T-helper 9 cell (primary cell): ENCODE results near the gene ZNF543.
"Not testable (repeated sequence)": the region's sequence is repeated elsewhere in the genome, so short reads cannot be mapped to it uniquely, and the experiment has no call there.

Source experiments
- DNase-seq: peaks from one replicate; pipeline ENCODE4 v3.0.0-alpha.2; 2020
- total RNA-seq, 2 donors: gene quantifications; one replicate each; lab custom pipeline; 2026; lab: John Stamatoyannopoulos, UW

The ZNF543 gene
- 6.3 to 21.8 reads per million in 2 donors for total RNA-seq

- DNase-seq = peak; percentile 79
Measured at GRCh38 chr19:57320180-57321084, at the start of gene ZNF543. Gene ZNF543, plus strand, starts transcription at chr19:57320472. Its CDS starts 382 bp downstream, at chr19:57320854.

DNA sequence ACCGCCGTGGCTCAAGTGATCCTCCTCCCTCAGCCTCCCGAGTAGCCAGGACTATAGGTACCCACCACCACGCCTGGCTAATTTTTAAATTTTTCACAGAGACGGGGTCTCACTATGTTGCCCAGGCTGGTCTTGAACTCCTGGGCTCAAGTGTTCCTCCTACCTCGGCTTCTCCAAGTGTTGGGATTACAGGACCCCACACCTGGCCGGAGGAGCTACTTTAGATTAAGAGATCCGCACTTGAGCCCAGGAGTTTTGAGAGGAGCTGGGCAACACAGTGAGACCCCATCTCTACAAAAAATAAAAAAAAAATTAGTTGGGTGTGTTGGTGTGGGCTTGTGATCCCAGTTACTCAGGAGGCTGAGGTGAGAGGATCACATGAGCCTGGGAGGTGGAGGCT lies 49.0 kb upstream of the ZNF543 start:
- DNase-seq = no peak

GRCh38 chr19:57273014-57273413 lies 47.3 kb upstream of the ZNF543 start:
- no peak for DNase-seq

DNA sequence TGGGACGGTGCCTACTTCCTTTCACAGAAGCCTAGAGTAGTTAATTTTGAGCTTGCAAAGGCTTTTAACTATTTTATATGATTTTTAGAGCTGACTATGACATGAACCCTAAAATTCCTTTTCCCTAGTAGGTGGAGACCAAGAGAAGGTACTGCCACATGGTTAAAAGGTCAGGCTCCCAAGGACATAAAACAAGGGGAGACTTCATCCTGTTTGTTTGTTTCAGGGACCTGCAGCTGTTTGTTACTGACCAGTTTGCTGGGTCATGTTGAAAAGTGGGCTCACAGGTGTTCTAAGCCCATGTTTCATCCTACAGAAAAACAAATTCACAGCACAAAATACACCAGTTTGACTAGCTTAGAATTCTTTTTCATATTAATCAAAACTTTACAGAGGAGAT lies 43.8 kb upstream of the ZNF543 start:
- DNase-seq = no peak

- not testable (repeated sequence) for DNase-seq
Measured at GRCh38 chr19:57278481-57278880, 41.8 kb upstream of the ZNF543 start.

DNA sequence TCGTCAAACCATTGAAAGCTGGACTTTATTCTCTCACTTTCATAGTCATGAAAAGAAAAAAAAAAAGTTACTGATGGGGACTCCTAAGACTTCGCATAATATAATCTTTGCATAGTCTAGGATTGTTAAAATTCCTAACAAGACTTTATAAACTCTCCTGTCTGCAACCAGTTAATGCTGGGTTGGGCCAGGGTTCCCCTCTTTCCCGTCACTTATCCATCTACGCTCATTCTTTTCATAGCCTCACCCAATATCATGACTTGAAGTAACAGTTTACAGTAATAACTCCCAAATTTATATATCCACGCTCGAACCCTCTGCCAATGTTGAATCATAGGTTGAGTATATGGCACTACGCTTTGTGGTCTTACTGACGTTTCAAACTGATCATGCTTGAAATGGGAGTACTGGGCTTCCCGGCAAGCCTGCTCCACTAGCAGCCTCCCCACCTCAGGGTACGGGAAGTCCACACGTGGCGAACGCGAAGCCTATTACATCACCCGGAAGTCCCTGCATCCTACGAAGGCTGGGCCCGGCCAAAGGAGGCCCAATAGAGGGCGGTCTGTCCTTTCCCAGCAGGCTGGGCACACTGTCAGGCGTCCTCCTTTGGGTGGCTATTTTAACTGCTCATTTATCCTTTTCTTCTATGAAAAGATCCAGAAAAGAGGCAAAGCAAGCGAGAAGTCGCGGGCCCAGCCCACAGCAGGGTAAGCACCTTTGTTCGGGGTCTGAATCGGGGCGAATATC lies 40.7 kb upstream of the ZNF543 start:
- DNase-seq = peak; percentile 59

GRCh38 chr19:57280165-57280961 lies 39.9 kb upstream of the ZNF543 start, which contains the start of gene ZNF460:
Gene ZNF460, plus strand, starts transcription at chr19:57280485. Its CDS starts 322 bp downstream, at chr19:57280807.
- peak; percentile 92 for DNase-seq

GRCh38 chr19:57280962-57281400 lies 39.3 kb upstream of the ZNF543 start:
- DNase-seq = no peak

DNA sequence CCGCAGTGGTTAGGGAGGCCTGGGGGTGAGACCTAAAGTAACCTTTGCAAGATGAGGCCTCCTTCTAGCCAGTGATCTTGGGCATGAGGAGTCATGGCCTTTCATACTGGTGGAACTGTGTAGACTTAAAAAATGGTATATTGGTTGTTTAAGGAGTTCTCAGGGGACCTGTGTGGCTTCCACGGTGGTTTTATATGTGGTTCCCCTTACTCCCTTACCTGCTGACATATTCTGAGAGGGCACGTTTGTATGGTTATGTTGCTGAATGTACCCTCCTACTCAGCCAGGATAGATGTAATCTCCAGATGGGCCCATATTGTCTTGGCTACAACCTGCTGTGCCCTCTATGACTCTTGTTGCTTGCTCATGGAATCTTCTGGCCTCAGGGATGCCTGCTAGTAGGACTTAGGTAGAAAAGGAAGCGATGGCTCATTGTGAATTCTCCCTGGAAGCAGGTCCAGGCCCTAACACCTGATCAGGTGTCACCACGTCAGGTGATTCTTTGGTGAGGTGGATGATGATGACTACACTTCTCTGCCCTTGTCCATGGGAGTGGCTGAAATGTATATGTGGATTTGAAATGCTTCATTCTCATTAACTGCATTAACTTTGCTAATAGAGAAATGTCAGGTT lies 38.1 kb upstream of the ZNF543 start:
- DNase-seq = no peak

- no peak for DNase-seq
Measured at GRCh38 chr19:57288373-57288772, 31.9 kb upstream of the ZNF543 start.

- DNase-seq = no peak
Measured at GRCh38 chr19:57290970-57291369, 29.3 kb upstream of the ZNF543 start.

- DNase-seq = no peak
Measured at GRCh38 chr19:57292547-57292946, 27.7 kb upstream of the ZNF543 start.

GRCh38 chr19:57293719-57294118 lies 26.6 kb upstream of the ZNF543 start:
- no peak for DNase-seq

- DNase-seq = no peak
Measured at GRCh38 chr19:57302020-57302465, 18.2 kb upstream of the ZNF543 start.

DNA sequence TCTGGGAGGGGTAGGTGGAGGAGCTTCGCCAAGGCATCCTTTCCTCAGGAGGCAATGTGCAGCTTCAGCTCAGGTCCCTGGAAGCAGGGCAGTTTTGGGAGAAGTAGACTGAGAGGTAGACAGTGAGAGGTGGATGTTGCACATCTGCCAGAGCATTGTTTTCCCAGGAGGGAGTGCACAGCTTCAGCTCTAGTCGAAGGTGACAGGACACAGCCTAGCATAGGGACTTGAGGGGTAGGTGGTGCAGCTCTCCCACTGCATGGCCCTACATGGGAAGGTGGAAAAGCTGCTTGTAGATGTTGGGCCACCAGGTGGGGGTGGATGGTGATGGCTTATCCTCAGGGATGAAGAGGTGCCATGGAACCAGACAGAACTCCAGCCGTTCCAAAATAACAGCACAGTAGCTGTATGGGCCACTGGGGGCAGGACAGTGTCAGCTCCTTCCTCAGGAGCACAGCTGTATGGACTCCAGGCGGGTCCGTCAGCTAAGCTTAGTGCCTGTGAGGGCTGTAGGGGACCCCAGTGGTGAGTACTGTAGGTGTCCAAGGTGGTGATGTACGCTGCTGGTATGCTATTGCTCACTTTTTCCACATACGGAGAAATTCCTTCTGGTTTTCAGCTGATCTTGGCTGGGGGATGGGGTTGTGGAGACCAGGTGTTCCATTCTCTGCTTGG lies 17.4 kb upstream of the ZNF543 start:
- no peak for DNase-seq

DNA sequence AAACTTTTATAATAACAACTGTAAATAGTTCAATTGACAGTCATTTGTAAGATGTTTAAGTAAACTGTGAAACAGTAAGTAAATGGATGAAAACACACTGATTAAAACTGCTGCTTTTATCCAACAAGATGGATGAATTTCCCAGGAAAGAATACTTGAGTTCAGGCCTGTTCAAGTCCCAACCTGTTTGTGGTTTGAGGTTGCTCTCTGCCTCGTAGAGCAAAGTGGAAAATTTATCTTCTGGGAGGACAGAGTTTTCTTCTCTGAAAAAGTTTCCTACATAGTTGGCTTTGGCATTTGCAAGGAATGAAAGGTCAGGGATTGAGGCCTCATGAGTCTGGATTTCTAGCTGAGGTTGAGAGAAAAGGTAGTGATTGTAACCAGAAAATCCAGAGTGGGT lies 15.2 kb upstream of the ZNF543 start:
- DNase-seq = no peak

DNA sequence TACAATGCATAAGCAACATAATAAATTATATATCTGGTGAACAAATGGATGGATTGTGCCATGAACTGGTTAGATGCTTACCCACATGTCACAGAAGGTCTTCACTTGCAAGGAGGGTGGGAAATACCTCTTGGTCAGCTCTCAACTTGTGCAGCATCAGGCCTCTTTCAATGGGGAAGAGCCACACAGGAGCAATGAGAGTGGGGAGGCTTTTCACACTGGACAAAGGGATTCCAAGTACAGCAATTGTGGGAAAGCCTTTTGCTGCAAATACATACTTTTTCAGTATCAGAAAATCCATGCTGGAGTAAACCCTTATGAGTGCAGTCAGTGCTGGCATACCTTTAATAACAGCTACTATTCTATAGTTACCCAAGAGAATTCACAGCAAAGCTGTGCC lies 11.8 kb upstream of the ZNF543 start:
- DNase-seq = no peak

GRCh38 chr19:57310792-57311191 lies 9.5 kb upstream of the ZNF543 start:
- no peak for DNase-seq

DNA sequence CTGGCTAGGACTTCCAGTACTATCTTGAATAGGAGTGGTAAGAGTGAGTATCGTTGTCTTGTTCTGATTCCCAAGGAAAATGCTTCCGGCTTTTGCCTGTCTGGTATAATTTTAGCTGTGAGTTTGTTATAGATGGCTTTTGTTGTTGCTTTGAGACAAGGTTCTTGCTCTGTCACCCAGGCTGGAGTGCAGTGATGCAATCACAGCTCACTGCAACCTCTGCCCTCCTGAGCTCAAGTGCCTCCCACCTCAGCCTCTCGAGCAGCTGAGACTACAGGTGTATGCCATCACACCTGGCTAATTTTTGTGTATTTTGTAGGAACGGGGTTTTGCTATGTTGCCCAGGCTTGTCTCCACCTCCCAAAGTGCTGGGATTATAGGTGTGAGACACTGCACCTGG lies 6.1 kb upstream of the ZNF543 start:
- DNase-seq = no peak

GRCh38 chr19:57317503-57317902 lies 2.8 kb upstream of the ZNF543 start:
- no peak for DNase-seq

GRCh38 chr19:57319869-57320179 lies 448 bp upstream of the ZNF543 start:
- no peak for DNase-seq

DNA sequence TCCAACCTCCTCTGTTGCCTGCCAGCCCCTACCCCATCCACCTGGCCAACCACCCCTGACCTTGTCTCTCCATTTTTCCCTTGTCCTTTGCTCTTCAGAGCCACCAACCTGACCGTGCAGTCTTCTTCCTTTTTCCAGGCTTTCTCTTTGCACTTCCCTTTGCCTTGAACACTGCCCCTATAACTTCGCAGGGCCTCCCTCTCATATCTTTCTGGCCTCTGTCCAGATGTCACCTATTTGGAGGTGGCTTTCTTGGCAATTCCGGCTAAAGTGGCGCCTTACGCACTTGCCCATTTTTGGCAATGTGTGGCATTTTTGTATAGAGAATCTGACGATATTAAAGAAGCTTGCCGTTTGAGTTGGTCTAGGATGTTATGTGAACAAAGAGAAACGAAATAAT lies 844 bp downstream of the ZNF543 start:
- no peak for DNase-seq
